Activated CD8-positive, alpha-beta T cell treated with anti-CD3 and anti-CD28 coated beads for 36 hours (primary cell): ENCODE data around the gene DHX35. TPM values are rescaled to one million over a fixed set of nuclear protein-coding genes. Genes with fewer than 3 reads are reported as not detected.

Experiments
- ATAC-seq: fragments of 200-7000 bp; cut with Tn5 transposase; one replicate; pipeline ENCODE4 v1.10.0; 2021; ENCODE audit warnings: mild to moderate bottlenecking, moderate library complexity
- CTCF ChIA-PET: fragments of 350-600 bp; sonication (Branson Sonifier 250); formaldehyde crosslinking; loops from one replicate; lab custom pipeline; 2021; ENCODE audit warnings: antibody characterized with exemption; lab: Charles Lee
- POLR2A ChIA-PET: fragments of 350-600 bp; sonication (Branson Sonifier 250); formaldehyde crosslinking; loops from one replicate; lab custom pipeline; 2021; ENCODE audit warnings: antibody characterized with exemption; lab: Charles Lee
- DNase-seq: peaks from one replicate; pipeline ENCODE4 v3.0.0-alpha.2; 2020
- H3K27ac Mint-ChIP-seq: one replicate; pipeline ENCODE4 v1.8.0; 2021; ENCODE audit warnings: mild to moderate bottlenecking, mixed read lengths
- H3K27me3 Mint-ChIP-seq: one replicate; pipeline ENCODE4 v1.8.0; 2021; ENCODE audit warnings: mixed read lengths
- H3K36me3 Mint-ChIP-seq: one replicate; pipeline ENCODE4 v1.8.0; 2021; ENCODE audit warnings: low read depth, mixed read lengths
- H3K4me1 Mint-ChIP-seq: one replicate; pipeline ENCODE4 v1.8.0; 2021; ENCODE audit warnings: low read depth, mixed read lengths
- H3K4me3 Mint-ChIP-seq: one replicate; pipeline ENCODE4 v1.8.0; 2021; ENCODE audit warnings: mild to moderate bottlenecking, moderate library complexity, mixed read lengths
- H3K9me3 Mint-ChIP-seq: one replicate; pipeline ENCODE4 v1.8.0; 2021; ENCODE audit warnings: mixed read lengths
- CTCF ChIP-seq: fragments of 200-600 bp; IDR thresholded peaks from one replicate; pipeline ENCODE4 v1.8.0; 2022; ENCODE audit warnings: antibody characterized with exemption, mild to moderate bottlenecking
- intact Hi-C: fragments of 100-400 bp; cut with micrococcal nuclease; formaldehyde crosslinking; loops from one replicate; pipeline ENCODE4 v1.10.0; 2022
- total RNA-seq, 2 experiments: library from RNA; stranded (reverse); gene quantifications; one replicate each; pipeline ENCODE4 v1.2.3, GENCODE V29; 2021

Gene DHX35
- total RNA-seq, 2 experiments from 2014 or later = 12.2 to 12.6 TPM

- Mint-ChIP-seq H3K27ac (no peak overlapping the region), H3K9me3 (no peaks in the 10 kb centered on the region)
- no peak for TF ChIP-seq CTCF
Measured at GRCh38 chr20:38979842-38980241, 17.7 kb downstream of the DHX35 start.

GRCh38 chr20:38982291-38982690 lies 20.1 kb downstream of the DHX35 start:
- Mint-ChIP-seq H3K27me3 (no peaks in the 10 kb centered on the region), H3K9me3 (no peaks in the 10 kb centered on the region), H3K27ac (no peak overlapping the region), H3K4me3 (no peak overlapping the region), H3K36me3 (peaks cover 4% of the 10 kb centered on the region), H3K4me1 (peaks cover 10% of the 10 kb centered on the region)
- CTCF ChIA-PET = interaction anchor here (1.2 kb wide), 1 partner anchor 16 kb away, joined by 3 read pairs; no protein-coding TSS in a partner anchor
- POLR2A ChIA-PET = no interaction called here
- TF ChIP-seq CTCF = no peak
- no peak for DNase-seq
- no peak for ATAC-seq
- intact Hi-C loops = no loop called here

More at GRCh38 chr20:38979842-38980241, 17.7 kb downstream of the DHX35 start:
- H3K27me3 Mint-ChIP-seq = no peaks in the 10 kb centered on the region
- ChIA-PET POLR2A (interaction anchor here (0.7 kb wide), 1 partner anchor 18 kb away, joined by 3 read pairs; the partner anchor contains the start of gene DHX35), CTCF (interaction anchor here (1.1 to 3.6 kb wide), 3 partner anchors 15 to 70 kb away, joined by 3 to 14 read pairs (median 10); partner anchors contain the start of gene DHX35)
- DNase-seq (no peak), ATAC-seq (no peak)
- H3K4me3 Mint-ChIP-seq = no peak overlapping the region
- H3K36me3 Mint-ChIP-seq = peaks cover 8% of the 10 kb centered on the region
- H3K4me1 Mint-ChIP-seq = peaks cover 6% of the 10 kb centered on the region
- intact Hi-C loops = no loop called here

- H3K27ac Mint-ChIP-seq = no peak overlapping the region
- no peak for DNase-seq
- ChIA-PET CTCF (interaction anchor here (1.0 to 2.2 kb wide), 3 partner anchors 12 to 64 kb away, joined by 3 to 7 read pairs (median 4); partner anchors contain the start of gene DHX35), POLR2A (interaction anchor here (2.0 kb wide), 1 partner anchor 23 kb away, joined by 6 read pairs; the partner anchor contains the start of gene DHX35)
- no peak for TF ChIP-seq CTCF
- ATAC-seq = no peak
- intact Hi-C loops = no loop called here
- H3K27me3 Mint-ChIP-seq = no peaks in the 10 kb centered on the region
- no peak overlapping the region for H3K4me3 Mint-ChIP-seq
- peaks cover 18% of the 10 kb centered on the region for H3K4me1 Mint-ChIP-seq
- H3K9me3 Mint-ChIP-seq = no peaks in the 10 kb centered on the region
- H3K36me3 Mint-ChIP-seq = peaks cover 18% of the 10 kb centered on the region
Measured at GRCh38 chr20:38985060-38985459, 22.9 kb downstream of the DHX35 start.

GRCh38 chr20:38985603-38986170 lies 23.5 kb downstream of the DHX35 start:
- no peaks in the 10 kb centered on the region for H3K9me3 Mint-ChIP-seq
- H3K4me3 Mint-ChIP-seq = no peak overlapping the region
- H3K27me3 Mint-ChIP-seq = no peaks in the 10 kb centered on the region
- ChIA-PET POLR2A (interaction anchor here (1.3 to 2.0 kb wide), 2 partner anchors 13 to 23 kb away, joined by 4 to 6 read pairs; partner anchors contain the start of gene DHX35), CTCF (interaction anchor here (0.7 to 2.2 kb wide), 4 partner anchors 13 to 261 kb away, joined by 3 to 7 read pairs (median 3); partner anchors contain the start of gene DHX35)
- intact Hi-C loops = no loop called here
- H3K36me3 Mint-ChIP-seq = peaks cover 18% of the 10 kb centered on the region
- ATAC-seq (no peak), DNase-seq (no peak)
- no peak for TF ChIP-seq CTCF
- peaks cover 18% of the 10 kb centered on the region for H3K4me1 Mint-ChIP-seq
- no peak overlapping the region for H3K27ac Mint-ChIP-seq

GRCh38 chr20:38986663-38987062 lies 24.5 kb downstream of the DHX35 start:
- intact Hi-C loops = no loop called here
- no peak for TF ChIP-seq CTCF
- no peaks in the 10 kb centered on the region for H3K27me3 Mint-ChIP-seq
- ATAC-seq = no peak
- H3K36me3 Mint-ChIP-seq = peaks cover 18% of the 10 kb centered on the region
- no peak for DNase-seq
- no peak overlapping the region for H3K4me3 Mint-ChIP-seq
- POLR2A ChIA-PET = interaction anchor here (1.3 kb wide), 1 partner anchor 14 kb away, joined by 4 read pairs; no protein-coding TSS in a partner anchor
- H3K9me3 Mint-ChIP-seq = no peaks in the 10 kb centered on the region
- H3K4me1 Mint-ChIP-seq = peaks cover 18% of the 10 kb centered on the region
- CTCF ChIA-PET = interaction anchor here (0.9 kb wide), 1 partner anchor 9 kb away, joined by 3 read pairs; no protein-coding TSS in a partner anchor
- no peak overlapping the region for H3K27ac Mint-ChIP-seq
